Camera-type eye (tissue), 1 donor: ENCODE data around the gene EGFR. TPM values are rescaled to one million over a fixed set of nuclear protein-coding genes. Genes with fewer than 3 reads are reported as not detected.

Experiments
- total RNA-seq: library from RNA; depleted of rRNA; stranded (reverse); fragments of >200 nt; gene quantifications from one replicate; pipeline ENCODE4 v1.2.3, GENCODE V29; 2014

The EGFR gene
- total RNA-seq = 44.1 TPM

DNA sequence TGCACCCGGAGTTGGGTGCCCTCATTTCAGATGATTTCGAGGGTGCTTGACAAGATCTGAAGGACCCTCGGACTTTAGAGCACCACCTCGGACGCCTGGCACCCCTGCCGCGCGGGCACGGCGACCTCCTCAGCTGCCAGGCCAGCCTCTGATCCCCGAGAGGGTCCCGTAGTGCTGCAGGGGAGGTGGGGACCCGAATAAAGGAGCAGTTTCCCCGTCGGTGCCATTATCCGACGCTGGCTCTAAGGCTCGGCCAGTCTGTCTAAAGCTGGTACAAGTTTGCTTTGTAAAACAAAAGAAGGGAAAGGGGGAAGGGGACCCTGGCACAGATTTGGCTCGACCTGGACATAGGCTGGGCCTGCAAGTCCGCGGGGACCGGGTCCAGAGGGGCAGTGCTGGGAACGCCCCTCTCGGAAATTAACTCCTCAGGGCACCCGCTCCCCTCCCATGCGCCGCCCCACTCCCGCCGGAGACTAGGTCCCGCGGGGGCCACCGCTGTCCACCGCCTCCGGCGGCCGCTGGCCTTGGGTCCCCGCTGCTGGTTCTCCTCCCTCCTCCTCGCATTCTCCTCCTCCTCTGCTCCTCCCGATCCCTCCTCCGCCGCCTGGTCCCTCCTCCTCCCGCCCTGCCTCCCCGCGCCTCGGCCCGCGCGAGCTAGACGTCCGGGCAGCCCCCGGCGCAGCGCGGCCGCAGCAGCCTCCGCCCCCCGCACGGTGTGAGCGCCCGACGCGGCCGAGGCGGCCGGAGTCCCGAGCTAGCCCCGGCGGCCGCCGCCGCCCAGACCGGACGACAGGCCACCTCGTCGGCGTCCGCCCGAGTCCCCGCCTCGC, at the start of gene EGFR:
EGFR (plus strand) TSS at position 657 of the 830 bp plus-strand sequence. CDS start 261 bp downstream, outside the sequence.

